HG03432 (cell line): ENCODE data around the gene GNB1.

ENCODE experiments used
- ATAC-seq: cut with Tn5 transposase; IDR thresholded peaks from one replicate; pipeline ENCODE4 v1.9.1; 2021; ENCODE audit warnings: mild to moderate bottlenecking, moderate library complexity; ENCODE audit not compliant: unreplicated experiment

The GNB1 gene

DNA sequence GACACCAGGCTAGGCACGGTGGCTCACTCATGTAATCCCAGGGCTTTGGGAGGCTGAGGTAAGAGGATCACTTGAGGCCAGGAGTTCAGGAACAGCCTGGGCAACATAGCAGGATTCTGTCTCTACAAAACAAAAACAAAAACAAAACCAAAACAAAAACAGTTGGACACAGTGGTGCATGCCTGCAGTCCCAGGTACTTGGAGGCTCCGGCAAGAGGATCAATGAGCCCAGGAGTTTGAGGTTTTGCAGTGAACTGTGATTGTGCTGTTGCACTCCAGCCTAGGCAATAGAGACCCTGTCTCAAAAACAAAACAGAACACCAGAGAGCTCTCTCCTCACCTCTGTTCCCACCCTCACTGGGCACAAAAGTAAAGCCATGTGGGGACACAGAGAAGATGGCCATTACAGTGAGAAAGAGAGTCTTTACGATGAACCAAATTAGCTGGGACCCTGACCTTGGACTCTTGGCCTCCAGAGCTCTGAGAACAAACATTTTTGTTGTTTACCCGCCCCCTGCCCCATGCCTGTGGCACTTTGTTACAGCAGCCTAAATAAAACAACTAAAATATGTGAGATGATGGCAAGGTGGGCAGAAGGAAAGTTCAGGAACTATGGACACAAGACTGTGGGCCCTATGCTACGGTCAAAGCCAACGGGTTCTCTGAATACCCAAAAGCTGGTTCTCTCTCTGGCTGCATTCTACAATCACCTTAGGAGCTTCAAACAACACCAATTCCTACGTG is 122.5 kb downstream of the GNB1 start:
- no peak for ATAC-seq

DNA sequence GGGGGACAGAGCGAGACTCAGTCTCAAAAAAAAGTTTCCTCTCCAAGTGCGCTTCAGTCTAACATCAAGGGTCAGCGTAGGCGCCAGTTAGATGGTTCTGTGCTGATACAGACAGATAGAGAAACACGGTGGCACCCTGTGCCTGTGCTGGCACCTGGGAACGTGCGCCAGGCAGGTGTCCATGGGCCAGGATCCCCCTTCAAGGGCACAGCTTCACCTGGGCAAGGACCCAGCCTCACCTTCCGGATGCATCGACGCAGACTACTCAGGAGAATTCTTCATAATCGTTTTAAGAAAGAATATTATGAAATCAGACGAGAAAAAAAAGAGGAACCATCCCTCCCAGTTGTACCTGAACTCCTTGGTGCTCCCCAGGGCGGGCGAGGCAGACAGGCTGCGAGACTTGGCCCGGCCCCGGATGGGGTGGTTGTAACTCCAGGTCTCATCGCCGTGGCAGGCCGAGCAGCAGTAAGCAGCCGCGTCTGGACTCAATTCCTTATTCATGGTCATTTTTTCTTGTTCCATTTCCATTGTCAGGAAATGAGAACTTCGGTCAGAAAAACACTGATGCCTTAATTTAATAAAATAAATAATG is 125.9 kb downstream of the GNB1 start:
- ATAC-seq, result no peak

DNA sequence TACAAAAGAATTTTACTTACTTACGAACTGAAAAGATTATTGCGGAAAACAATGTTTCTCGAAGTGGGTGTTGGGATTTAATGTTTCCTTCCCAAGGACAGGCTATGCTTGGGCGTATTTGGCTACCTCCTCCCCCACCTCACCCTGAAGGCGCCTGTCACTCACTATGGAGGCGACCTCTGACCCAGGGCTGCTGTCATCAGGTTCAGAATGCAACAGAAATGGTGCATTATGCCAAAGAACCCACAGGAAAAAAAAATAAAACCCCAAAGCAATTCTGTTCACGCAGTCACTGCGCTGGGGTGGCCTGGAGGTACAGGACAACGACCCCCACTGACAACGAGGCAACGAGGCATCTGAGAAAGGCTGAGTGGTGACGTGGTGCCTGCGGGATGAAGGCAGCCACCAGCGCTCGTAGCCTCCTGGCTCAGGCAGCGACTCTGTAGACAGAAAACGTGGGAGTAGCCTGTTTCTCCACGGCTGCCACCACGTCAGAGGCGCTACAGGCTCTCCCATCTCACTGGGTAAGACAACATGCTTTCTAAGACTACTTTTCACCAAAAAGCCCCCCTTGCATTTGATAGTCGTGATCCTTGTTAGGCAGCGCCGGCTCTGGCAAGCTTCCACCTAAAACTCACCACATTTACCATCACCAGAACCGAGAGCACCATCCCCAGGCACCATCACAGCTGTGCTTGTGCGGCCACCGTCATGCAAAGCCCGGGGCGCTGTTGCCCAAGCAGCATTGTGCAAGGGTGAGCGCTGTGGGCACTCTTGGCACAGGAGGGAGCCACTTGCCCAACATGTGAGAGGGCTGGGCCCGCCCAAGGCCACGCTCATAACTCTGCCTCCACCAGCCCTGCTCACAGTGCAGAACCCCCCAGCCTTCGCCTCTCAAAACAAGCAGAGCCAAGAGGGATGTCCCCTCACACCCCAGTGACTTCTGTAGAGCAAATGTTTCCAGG is 126.9 kb downstream of the GNB1 start:
- no peak for ATAC-seq

DNA sequence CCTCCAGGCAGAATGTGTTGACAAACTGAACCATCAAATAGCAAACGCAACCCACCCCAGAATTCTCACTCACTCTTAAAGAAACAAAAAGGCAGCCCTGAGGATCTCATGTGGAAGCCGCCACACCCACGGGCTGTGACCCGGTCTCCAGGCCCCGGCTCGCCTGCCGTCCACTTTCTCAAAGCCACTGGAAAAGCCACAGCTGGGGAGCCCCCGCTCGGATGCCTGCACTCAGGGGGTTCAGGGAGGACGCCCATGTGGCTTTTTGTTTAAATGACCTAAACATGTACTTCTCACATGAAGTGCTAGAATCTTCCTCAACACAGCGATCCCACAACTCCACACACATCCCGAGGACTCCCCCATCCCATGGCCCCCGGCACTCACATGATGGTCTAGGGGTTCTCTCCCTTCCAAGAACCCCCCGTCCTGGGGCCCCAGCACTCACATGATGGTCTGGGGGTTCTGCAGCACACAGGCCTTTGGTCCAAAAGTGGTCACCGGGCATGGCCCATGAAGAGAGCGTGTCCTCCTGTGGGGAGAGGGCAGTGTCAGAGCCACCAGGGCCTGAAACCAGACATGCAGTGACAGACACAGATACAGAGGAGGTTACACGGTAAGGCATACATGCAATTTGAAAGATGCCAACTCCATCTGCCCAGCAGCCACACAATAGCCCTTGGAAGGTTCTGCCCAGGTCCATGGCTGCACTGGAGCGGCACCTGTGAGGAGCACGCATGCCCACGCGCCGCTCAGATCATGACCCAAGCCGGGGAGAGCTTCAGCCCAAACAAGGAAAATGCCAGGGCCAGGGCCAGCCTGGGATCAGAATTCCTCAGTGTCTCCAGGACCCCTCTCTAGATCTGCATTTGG is 129.1 kb downstream of the GNB1 start:
- no peak for ATAC-seq

DNA sequence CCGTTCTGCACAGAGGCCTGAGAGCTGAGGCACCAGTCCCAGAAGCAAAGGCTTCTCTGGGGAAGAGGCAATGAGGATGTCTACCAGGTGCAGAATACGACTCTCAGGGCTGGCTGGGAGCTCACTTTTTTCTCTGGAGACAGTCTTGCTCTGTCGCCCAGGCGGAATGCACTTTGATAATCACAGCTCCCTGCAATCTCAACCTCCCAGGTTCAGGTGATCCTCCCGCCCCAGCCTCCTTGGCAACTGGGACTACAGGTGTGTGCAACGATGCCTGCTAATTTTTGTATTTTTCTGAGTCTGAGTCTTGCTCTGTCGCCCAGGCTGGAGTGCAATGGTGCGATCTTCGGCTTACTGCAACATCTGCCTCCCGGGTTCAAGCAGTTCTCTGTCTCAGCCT is 130.2 kb downstream of the GNB1 start:
- no peak for ATAC-seq

DNA sequence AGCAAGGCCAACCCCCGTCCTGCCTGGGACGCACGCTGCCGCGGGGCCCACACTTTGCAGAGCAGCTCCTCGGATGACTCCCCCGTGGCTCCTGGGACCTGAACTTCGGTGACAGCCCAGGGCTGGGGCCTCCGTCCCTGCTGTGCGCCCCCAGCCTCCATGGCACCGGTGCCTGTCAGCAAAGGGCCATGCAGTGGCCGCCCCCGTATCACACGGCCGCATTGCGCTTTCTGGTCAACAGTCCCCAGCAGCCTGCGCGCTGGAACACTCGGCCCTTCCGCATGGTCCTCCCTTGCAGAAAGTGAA is 130.6 kb downstream of the GNB1 start:
- ATAC-seq, result no peak

DNA sequence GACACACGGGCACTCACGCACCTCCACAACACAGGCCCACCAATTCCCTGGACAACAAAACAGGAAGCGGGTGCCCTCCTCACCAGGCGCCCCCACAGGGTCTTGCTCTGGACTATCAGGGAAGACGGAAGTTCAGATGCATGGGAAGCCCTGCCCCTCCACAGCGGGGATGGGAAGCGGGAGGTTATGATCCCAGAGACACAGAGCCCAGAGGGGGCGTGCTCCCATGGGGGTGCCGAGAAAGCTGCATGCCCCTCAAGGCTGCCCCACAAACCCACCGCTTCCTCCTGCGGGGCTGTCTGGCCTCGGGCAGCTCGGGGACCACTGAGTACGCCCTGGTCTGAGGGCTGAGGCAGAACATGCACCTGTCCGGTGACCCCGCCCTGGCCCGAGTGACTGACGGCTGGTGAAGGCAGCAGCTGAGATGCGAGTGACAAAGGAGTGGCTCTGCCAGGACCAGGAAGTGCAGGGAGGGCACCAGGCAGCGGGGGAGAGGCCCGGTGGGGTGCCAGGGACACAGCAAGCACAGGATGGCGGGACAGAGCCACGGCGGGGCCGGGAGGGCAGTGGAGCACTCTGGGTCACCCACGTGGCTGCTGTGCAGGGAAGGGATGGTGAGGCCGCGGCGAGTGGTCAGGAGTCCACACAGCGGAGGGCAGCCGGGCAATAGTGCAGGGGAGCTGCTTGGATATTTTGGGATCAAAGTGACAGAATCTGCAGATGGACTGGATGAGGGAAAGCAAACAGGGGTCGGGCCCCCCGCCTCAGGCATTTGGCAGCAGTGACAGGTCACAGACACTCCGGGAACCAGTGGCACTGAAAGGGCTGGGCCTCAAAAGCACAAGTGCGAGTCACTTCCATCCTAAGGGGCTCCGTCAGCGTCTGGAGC is 131.2 kb downstream of the GNB1 start:
- no peak for ATAC-seq

DNA sequence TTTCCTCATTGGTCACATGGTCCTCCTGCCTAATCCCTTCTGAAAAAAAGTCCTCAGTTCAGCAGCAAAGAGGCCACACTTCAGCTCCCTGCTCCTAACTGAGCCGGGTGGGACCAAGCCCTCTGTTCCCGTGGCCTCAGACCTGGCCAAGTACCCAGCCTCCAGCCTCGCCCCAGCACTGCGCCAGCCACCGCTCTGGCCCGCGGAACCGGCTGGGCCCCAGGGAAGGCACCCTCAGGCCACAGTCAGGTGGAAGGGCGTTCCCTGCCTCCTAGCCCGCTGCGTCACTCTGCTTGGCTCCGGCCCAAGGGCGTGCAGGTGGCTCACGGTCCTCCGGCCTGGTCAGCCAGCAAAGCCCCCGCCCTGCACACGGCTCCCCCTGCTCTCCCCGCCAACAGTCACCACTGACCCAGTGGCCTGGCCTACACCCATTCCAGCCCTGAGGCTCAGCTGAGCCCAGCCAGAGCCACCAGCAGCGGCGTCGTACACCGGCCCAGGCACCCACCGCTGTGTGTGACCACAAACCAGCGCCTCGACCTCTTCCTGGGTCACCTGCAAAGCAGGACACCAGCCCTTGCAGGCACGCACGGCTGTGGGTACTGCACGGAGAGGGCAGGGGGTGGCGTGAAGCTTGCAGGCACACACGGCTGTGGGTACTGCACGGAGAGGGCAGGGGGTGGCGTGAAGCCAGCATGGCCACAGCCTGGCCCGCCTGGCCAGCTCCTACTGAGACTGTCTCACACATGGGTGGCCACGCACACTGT is 132.0 kb downstream of the GNB1 start:
- ATAC-seq, result no peak

DNA sequence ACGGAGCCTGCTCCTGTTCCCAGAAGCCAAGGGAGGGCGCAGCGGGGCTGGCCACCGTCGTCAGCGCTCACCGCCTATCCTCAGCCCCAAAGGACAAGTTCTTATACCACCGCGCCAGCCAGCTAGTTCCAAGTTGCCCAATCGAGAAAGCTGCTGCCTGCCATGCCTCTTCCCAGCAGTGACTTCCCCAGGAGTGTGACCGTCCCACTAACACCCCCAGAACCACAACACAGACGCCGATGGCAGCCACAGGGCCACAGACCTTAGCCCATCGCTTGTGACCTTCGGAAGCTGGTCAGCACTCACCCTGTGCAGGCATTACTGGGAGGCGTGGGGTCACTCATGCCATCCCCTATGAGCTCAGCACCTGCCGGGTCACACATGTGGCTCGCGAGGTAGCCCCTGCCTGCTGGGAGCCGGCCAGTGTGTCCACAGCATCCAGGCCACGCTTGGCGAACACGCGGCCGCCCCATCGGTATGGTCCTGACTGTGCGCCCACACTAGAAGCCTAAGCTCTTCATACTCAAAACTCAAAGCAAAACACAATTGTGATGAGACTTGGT is 132.7 kb downstream of the GNB1 start:
- ATAC-seq, result no peak

DNA sequence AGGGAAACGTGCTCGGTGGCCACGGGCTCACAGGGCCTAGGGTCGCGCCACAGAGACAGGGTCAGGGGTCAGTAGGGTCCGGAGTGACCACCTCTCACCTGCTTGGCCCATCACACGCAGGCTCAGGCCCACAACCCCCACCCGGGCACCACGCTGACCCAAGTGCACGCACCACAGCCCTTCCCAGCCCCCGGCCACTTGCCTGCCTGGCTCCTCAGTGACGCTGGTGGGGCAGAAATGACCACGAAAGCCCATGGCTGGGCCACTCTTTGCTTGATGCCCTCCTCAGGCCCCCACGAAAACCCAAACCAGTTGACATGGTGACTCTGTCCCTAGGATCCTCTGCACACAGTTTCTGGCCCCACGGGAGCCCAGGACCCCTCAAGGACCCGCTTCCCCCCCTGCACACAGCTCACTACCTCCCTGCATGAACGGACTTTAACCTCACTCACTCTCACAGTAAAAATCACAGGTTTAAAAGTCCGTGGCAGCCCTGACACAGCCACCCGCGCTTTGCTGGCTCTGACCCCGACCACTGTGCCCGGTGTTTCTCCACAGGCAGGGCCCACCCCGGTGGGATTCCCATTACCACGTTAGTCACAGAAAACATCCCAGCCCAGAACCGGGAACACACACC is 133.3 kb downstream of the GNB1 start:
- ATAC-seq, result no peak

DNA sequence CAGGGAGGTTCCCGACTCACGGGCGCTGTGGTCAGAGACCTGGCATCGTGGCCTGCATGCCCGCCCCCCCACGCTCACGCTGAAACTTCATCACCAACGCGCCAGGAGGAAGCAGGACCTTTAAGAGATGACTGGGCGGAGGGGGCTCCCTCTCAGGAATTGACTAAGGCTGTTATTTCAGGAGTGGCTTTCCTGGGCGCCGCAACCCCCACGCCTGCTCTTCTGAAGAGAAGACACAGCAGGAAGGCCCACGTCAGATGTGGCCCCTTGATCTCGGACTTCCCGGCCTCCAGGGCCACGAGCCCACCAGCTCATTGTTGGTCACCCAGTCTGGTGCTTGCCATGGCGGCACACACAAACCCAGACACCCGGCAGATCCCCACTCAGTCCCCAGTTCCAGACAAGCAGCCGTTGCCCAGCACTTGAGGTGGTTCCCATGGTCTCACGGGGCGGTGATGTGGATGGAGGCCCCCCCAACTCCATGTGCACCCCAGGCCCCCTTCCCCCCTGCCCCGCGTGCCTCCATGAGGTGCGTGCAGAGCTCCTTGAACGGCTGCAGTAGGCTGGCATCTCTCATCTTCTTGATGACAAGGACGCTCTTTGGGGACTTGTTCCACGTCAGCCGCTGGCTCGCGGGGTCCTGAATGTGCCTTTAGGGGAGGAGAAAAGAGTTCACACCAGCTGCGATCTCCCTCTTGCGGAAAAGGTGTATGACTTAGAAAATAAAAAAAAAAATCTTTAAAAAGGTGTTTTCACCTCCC is 134.0 kb downstream of the GNB1 start:
- no peak for ATAC-seq

DNA sequence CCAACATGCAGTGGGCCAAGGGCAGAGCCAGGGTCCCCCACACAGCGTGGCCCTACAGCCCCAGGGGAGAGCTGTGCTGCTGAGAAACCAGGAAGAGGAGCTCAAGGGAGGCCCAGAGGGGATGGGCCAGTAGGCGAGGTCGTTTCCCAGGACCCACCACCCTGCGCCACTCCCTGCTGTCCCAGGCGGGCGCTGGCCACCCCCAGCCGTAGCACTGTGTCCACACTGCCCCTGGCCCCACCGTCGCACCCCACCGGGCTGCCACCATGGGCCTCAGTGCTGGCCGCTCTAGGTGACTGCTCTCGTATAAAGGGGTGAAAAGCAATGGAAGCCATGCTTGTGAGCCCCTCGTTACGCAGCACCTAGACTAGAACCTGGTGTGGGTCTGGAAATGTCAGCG is 135.0 kb downstream of the GNB1 start:
- ATAC-seq, result no peak

DNA sequence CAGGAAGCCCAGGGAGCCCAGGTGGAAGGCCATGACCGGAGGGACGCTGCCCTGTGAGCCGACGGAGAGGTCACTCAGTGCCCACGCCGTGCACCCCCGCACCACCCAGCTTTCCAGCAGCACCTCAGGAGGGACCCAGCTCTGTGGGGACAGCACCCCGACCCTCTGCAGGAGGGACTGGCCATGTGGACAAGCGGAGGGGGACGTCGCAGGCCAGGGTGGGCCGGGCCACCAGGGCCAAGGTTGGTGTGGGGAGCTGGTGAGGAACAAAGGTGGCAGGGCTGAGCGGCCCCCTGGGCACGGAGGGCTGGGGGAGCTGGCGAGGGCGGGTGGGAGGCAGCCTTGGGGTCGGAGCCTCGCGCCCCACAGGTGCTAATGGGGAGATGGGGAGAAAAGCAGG is 135.5 kb downstream of the GNB1 start:
- ATAC-seq, result no peak

DNA sequence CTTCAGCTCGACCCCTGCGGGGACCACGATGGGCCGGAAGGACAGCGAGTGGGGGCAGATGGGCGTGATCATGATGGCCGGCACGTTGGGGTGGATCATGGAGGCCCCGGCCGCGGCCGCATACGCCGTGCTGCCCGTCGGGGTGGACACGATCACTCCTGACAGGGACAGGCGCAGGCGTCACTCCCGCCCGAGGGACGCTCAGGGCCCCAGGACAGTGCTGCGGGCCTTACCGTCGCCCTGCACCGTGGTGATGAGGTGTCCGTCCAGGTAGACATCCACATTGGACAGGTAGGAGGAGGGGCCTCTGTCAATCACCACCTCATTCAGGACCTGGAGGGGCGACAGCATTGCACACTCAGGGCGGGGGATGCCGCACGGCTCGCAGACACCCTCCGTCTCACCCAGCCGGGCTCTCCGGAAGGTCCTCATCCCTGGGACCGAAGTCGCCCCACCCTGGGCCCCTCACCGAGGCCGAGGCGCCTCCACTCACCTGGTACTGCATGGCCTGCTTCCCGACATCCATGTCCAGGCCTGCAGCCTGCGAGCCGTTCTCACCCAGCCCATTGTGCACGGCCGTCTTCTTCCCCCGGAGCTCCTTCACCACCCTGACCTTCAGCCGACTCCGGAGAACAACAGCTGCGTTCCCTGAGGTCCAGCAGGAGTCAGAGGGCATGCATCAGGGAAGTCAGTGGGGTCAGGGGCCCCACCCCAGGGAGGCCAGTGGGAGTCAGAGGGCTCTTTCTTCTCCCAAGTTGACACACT is 136.7 kb downstream of the GNB1 start:
- ATAC-seq, result no peak

DNA sequence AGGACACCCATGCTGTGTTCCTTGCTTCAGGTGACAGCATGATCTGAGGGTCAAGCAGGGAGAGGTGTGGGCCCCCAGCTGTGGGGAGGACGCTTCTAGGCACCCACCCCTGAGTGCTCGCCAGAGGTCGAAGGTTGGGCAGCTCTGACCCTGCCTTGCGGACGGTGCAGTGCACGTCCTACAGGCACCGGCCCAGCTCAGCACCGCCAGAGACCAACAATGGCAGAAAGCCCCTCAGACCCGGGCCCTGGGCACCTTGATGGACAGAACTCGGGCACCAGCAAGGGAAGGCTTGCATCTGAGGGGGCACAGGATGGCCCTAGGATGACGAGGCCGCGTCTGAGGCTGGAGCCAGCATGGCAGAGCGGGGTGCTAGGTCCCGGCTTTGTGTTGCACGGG is 137.3 kb downstream of the GNB1 start:
- ATAC-seq, result no peak

DNA sequence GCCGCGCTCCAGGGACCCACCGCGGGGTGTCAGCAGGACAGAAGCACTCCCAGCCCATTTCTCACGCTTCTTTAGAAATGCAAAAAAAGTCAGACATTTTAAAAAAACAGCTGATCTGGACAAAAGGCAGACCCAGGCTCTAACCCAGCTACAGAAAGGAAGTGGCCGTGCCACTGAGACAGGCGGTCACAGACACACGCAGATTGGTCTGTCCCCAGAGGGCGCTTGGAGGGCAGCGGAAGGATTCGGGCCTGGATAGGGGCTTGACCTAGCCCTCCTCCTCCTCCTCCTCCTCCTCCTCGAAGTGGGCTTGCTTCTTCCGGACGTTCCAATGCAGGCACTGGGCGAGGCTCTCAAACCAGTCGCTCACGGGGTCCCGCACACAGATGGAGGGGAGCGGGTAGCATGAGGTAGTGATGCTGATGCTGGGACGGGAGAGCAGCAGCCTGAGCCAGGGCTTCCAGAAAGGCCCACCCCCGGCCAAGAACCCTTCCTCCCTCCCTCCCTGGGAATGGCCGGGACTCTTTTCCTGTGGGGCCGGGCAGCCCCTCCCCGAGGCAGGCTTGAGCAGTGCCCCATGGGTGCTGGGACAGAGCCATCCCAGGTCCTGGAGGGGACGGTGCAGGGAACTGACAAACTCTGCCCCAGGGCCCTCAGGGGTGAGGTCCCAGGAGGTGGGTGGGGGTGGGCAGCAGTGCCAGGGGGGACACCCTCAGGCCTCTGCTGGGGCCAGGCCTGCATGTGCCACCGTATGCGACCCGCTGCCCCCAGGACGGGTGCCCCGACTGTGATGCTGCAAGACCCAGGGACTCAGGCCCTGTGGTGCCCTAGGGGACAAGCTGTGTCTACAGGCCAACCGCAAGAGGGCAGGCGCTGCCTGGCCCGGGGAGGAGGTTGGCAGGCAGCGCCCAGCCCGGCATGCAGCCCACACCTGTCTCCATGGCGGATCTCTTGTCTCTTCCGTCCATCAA is 138.0 kb downstream of the GNB1 start:
- ATAC-seq, result no peak
